DND-41 (cell line): Measurements from ENCODE around the gene BORCS5.

Source experiments
- CTCF ChIP-seq: IDR thresholded peaks from 2 replicates; pipeline ENCODE4 v1.5.1; 2012; ENCODE audit warnings: borderline replicate concordance, low read length, moderate library complexity, mild to moderate bottlenecking; ENCODE audit not compliant: poor library complexity, severe bottlenecking; ENCODE audit errors: extremely low read depth
- EZH2 ChIP-seq: IDR thresholded peaks from 3 replicates; pipeline ENCODE4 v1.6.1; 2012; ENCODE audit warnings: borderline replicate concordance, low read depth, mild to moderate bottlenecking, moderate library complexity, low read length, inconsistent platforms; ENCODE audit not compliant: severe bottlenecking

GRCh38 chr12:12376646-12377448, 20.0 kb downstream of the BORCS5 start:
- peak; percentile 85 for TF ChIP-seq CTCF
- no peak for TF ChIP-seq EZH2
